Measurements from ENCODE around the gene RPL31.
"Not testable (repeated sequence)": the region's sequence is repeated elsewhere in the genome, so short reads cannot be mapped to it uniquely, and the experiment has no call there.

Gene RPL31

GRCh38 chr2:101030866-101031554 lies 28.9 kb downstream of the RPL31 start:
- no peak for DNase-seq

- DNase-seq, result no peak
Observed at GRCh38 chr2:101032084-101032776, 30.1 kb downstream of the RPL31 start.

GRCh38 chr2:101036562-101036961 lies 34.5 kb downstream of the RPL31 start:
- DNase-seq, result no peak

GRCh38 chr2:101037161-101037755 lies 35.2 kb downstream of the RPL31 start:
- no peak for DNase-seq

- DNase-seq, result no peak
Observed at GRCh38 chr2:101038455-101039255, 36.6 kb downstream of the RPL31 start.

GRCh38 chr2:101040072-101040471 lies 38.0 kb downstream of the RPL31 start:
- no peak for DNase-seq

GRCh38 chr2:101040761-101041160 lies 38.7 kb downstream of the RPL31 start:
- no peak for DNase-seq

GRCh38 chr2:101041413-101041812 lies 39.3 kb downstream of the RPL31 start:
- DNase-seq, result no peak

GRCh38 chr2:101045330-101045729 lies 43.2 kb downstream of the RPL31 start:
- no peak for DNase-seq

GRCh38 chr2:101047075-101047766 lies 45.1 kb downstream of the RPL31 start:
- DNase-seq, result no peak

- DNase-seq, result no peak
Observed at GRCh38 chr2:101047774-101048173, 45.7 kb downstream of the RPL31 start.

- DNase-seq, result no peak
Observed at GRCh38 chr2:101048756-101049155, 46.7 kb downstream of the RPL31 start.

GRCh38 chr2:101050886-101051285 lies 48.8 kb downstream of the RPL31 start:
- DNase-seq, result not testable (repeated sequence)

GRCh38 chr2:101052147-101052546 lies 50.1 kb downstream of the RPL31 start:
- DNase-seq, result no peak

GRCh38 chr2:101053117-101053516 lies 51.0 kb downstream of the RPL31 start:
- DNase-seq, result no peak

All from CD4-positive, alpha-beta T cell treated with Interleukin-21 for 1 hour (primary cell).